ENCODE measurements around the gene SLC38A3. TPM values are rescaled to one million over a fixed set of nuclear protein-coding genes. Genes with fewer than 3 reads are reported as not detected.
"Not testable (repeated sequence)": the region's sequence is repeated elsewhere in the genome, so short reads cannot be mapped to it uniquely, and the experiment has no call there.

SLC38A3 gene
- polyA plus RNA-seq, 1 experiment = 0.22 TPM

GRCh38 chr3:50260027-50260941, 55.2 kb downstream of the SLC38A3 start:
- peak overlapping the region; percentile 51 for H3K4me3 ChIP-seq (ENCODE audit: low read depth, low read length)
- ChIA-PET POLR2A (interaction anchor here (1.0 kb wide), 1 partner anchor 25 kb away, joined by 4 read pairs; no protein-coding TSS in a partner anchor), CTCF (interaction anchor here (0.6 to 13.0 kb wide), 25 partner anchors 9 to 77 kb away, joined by 3 to 114 read pairs (median 5); partner anchors contain the start of genes IFRD2, LSMEM2, SEMA3B and TUSC2)
- DNase-seq (ENCODE audit: low read depth) = no peak
- TF ChIP-seq, protein P1, sequence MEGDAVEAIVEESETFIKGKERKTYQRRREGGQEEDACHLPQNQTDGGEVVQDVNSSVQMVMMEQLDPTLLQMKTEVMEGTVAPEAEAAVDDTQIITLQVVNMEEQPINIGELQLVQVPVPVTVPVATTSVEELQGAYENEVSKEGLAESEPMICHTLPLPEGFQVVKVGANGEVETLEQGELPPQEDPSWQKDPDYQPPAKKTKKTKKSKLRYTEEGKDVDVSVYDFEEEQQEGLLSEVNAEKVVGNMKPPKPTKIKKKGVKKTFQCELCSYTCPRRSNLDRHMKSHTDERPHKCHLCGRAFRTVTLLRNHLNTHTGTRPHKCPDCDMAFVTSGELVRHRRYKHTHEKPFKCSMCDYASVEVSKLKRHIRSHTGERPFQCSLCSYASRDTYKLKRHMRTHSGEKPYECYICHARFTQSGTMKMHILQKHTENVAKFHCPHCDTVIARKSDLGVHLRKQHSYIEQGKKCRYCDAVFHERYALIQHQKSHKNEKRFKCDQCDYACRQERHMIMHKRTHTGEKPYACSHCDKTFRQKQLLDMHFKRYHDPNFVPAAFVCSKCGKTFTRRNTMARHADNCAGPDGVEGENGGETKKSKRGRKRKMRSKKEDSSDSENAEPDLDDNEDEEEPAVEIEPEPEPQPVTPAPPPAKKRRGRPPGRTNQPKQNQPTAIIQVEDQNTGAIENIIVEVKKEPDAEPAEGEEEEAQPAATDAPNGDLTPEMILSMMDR (IDR thresholded peaks at IDR 0.05; ENCODE audit: insufficient read depth, low read depth, low read length) = peak; percentile 67
- no peaks in the 10 kb centered on the region for H3K27me3 ChIP-seq (ENCODE audit: control insufficient read depth, insufficient read depth, low read length)
- peaks cover 29% of the 10 kb centered on the region for H3K36me3 ChIP-seq (ENCODE audit: control insufficient read depth, insufficient read depth, low read length)

DNA sequence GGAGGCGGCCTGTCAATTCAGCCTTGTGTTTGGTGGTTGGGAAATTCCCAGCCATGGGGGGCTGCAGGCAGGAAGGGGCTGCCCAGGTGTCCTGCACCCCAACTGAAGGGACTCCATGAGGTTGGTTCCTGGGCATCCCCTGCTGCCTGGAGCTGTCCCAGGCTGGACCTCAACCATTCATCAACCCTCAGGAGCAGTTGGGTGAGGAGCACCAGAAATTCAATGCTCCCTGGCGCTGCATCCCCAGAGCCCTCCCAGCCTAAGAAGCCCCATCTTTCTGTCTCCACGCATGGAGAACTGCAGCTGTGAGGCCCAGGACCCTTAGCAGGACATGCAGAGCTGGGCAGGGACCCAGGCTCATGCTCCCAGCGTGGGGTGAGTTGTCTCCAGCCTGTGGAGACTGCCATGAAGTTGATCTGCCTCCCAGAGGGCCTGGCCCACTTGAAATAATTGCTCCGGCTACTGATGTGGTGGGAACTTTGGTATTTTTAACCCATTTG, 55.9 kb downstream of the SLC38A3 start:
- CTCF ChIA-PET = interaction anchor here (1.6 to 13.0 kb wide), 5 partner anchors 10 to 63 kb away, joined by 12 to 114 read pairs (median 51); partner anchors contain the start of gene SEMA3B
- TF ChIP-seq, protein P1 (IDR thresholded peaks at IDR 0.05; ENCODE audit: insufficient read depth, low read depth, low read length) = no peak
- POLR2A ChIA-PET = no interaction called here
- peaks cover 26% of the 10 kb centered on the region for H3K36me3 ChIP-seq (ENCODE audit: control insufficient read depth, insufficient read depth, low read length)
- H3K4me3 ChIP-seq (ENCODE audit: low read depth, low read length) = peak overlapping the region; percentile 51
- H3K27me3 ChIP-seq (ENCODE audit: control insufficient read depth, insufficient read depth, low read length) = no peaks in the 10 kb centered on the region
- DNase-seq (ENCODE audit: low read depth) = no peak

- CTCF ChIA-PET = interaction anchor here (3.3 to 13.0 kb wide), 4 partner anchors 10 to 63 kb away, joined by 17 to 114 read pairs (median 54); partner anchors contain the start of gene SEMA3B
- no peak overlapping the region for H3K4me3 ChIP-seq (ENCODE audit: low read depth, low read length)
- peaks cover 21% of the 10 kb centered on the region for H3K36me3 ChIP-seq (ENCODE audit: control insufficient read depth, insufficient read depth, low read length)
- DNase-seq (ENCODE audit: low read depth) = no peak
- POLR2A ChIA-PET = no interaction called here
- H3K27me3 ChIP-seq (ENCODE audit: control insufficient read depth, insufficient read depth, low read length) = no peaks in the 10 kb centered on the region
- TF ChIP-seq, protein P1 (IDR thresholded peaks at IDR 0.05; ENCODE audit: insufficient read depth, low read depth, low read length) = no peak
Measured at GRCh38 chr3:50261505-50261904, 56.4 kb downstream of the SLC38A3 start.

GRCh38 chr3:50262200-50262599, 57.1 kb downstream of the SLC38A3 start:
- H3K36me3 ChIP-seq (ENCODE audit: control insufficient read depth, insufficient read depth, low read length) = peaks cover 14% of the 10 kb centered on the region
- DNase-seq (ENCODE audit: low read depth); H3K27me3 ChIP-seq (ENCODE audit: control insufficient read depth, insufficient read depth, low read length); POLR2A ChIA-PET; H3K4me3 ChIP-seq (ENCODE audit: low read depth, low read length): not testable (repeated sequence)
- CTCF ChIA-PET = interaction anchor here (4.9 to 13.0 kb wide), 3 partner anchors 9 to 34 kb away, joined by 51 to 114 read pairs (median 58); partner anchors contain the start of gene SEMA3B

DNA sequence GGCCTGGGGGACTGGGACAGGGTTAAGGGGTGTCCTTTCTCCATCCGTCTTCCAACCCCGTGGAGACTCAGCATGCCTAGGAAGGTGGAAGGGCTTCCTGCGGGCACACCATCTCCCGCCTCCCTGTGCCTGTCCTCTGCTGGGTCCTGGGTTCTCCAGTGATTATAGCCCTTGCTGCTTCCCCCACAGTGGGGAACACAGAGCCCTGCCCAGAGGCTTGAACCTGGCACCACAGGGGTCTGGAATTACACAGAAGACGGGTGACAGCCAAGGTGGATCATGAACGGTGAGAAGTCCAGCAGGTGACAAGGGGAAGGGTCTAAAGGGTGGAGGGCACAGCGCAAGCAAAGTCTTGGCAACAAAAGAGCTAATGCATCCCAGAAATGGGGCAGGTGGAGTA, 57.7 kb downstream of the SLC38A3 start:
- Histone ChIP-seq H3K27me3 (ENCODE audit: control insufficient read depth, insufficient read depth, low read length) (no peaks in the 10 kb centered on the region), H3K36me3 (ENCODE audit: control insufficient read depth, insufficient read depth, low read length) (peaks cover 8% of the 10 kb centered on the region), H3K4me3 (ENCODE audit: low read depth, low read length) (no peak overlapping the region)
- POLR2A ChIA-PET = no interaction called here
- TF ChIP-seq, protein P1 (IDR thresholded peaks at IDR 0.05; ENCODE audit: insufficient read depth, low read depth, low read length) = no peak
- CTCF ChIA-PET = interaction anchor here (0.7 to 4.9 kb wide), 5 partner anchors 7 to 37 kb away, joined by 3 to 58 read pairs (median 6); partner anchors contain the start of gene SEMA3B
- no peak for DNase-seq (ENCODE audit: low read depth)

All from BJ (cell line).